GM15510 (cell line): ENCODE measurements around the gene PCBD1.

Experiments used
- POLR2A ChIP-seq: IDR thresholded peaks from 3 replicates; pipeline ENCODE4 v1.6.1; 2011; ENCODE audit warnings: borderline replicate concordance; ENCODE audit not compliant: insufficient read length; ENCODE audit errors: extremely low read depth

The PCBD1 gene

GRCh38 chr10:70894416-70894815 lies 6.1 kb upstream of the PCBD1 start:
- TF ChIP-seq POLR2A = no peak

- no peak for TF ChIP-seq POLR2A
Observed at GRCh38 chr10:70893227-70894006, 5.1 kb upstream of the PCBD1 start.

- no peak for TF ChIP-seq POLR2A
Observed at GRCh38 chr10:70892631-70893030, 4.3 kb upstream of the PCBD1 start.

GRCh38 chr10:70891627-70892026 lies 3.3 kb upstream of the PCBD1 start:
- TF ChIP-seq POLR2A = no peak

GRCh38 chr10:70890917-70891431 lies 2.6 kb upstream of the PCBD1 start:
- TF ChIP-seq POLR2A = no peak

- no peak for TF ChIP-seq POLR2A
Observed at GRCh38 chr10:70889291-70889690, 926 bp upstream of the PCBD1 start.

GRCh38 chr10:70886921-70887665 lies 1.3 kb downstream of the PCBD1 start:
- no peak for TF ChIP-seq POLR2A

- no peak for TF ChIP-seq POLR2A
Observed at GRCh38 chr10:70885931-70886903, 2.1 kb downstream of the PCBD1 start.

GRCh38 chr10:70885481-70885880 lies 2.9 kb downstream of the PCBD1 start:
- TF ChIP-seq POLR2A = no peak

- no peak for TF ChIP-seq POLR2A
Observed at GRCh38 chr10:70884741-70885140, 3.6 kb downstream of the PCBD1 start.

GRCh38 chr10:70880077-70880534 lies 8.3 kb downstream of the PCBD1 start:
- TF ChIP-seq POLR2A = no peak

- no peak for TF ChIP-seq POLR2A
Observed at GRCh38 chr10:70879207-70879606, 9.2 kb downstream of the PCBD1 start.

GRCh38 chr10:70874061-70874460 lies 14.3 kb downstream of the PCBD1 start:
- no peak for TF ChIP-seq POLR2A

GRCh38 chr10:70872291-70872690 lies 16.1 kb downstream of the PCBD1 start:
- TF ChIP-seq POLR2A = no peak
